ENCODE measurements around the gene OPRL1.

DNA sequence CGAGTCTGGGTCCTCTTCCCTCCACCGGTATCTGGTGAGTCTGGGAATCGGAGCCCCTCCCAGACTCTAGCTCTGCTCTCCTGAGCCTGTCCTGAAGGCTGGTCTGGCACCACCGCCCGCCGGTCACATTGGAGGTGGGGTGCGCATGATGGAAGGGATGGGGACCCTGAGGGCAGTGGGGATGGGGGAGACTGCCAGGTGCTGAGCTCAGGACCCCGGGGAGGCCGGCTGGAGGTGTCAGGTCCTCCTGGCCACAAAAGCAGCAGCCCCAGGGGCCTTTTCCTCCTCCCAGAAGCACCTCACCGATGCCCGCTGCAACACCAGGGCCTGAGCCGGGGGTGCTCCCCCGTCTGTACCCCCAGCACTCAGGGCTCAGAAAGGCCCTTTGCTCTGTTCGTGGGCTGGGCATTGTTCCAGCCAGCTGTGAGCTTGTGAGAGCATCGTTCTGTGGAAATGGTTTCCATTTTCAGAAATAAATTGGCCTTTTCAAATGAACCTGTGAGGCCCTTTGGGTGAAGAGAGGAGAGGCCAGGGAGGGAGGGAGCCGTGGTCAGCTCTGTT, 30.0 kb downstream of the OPRL1 start:
- TF ChIP-seq CTCF (IDR thresholded peaks at IDR 0.05) (no peak), POLR2A (IDR thresholded peaks at IDR 0.05) (no peak)

Measured in lower leg skin (tissue), 3 donors.